NCI-H748 treated with DMSO at 0.1 percent for 48 hours (cell line): ENCODE data around the gene NHS.
"Not testable (repeated sequence)": the region's sequence is repeated elsewhere in the genome, so short reads cannot be mapped to it uniquely, and the experiment has no call there.

Source experiments
- DNase-seq: peaks from one replicate; lab custom pipeline; 2025; lab: John Stamatoyannopoulos, UW

Gene NHS

DNA sequence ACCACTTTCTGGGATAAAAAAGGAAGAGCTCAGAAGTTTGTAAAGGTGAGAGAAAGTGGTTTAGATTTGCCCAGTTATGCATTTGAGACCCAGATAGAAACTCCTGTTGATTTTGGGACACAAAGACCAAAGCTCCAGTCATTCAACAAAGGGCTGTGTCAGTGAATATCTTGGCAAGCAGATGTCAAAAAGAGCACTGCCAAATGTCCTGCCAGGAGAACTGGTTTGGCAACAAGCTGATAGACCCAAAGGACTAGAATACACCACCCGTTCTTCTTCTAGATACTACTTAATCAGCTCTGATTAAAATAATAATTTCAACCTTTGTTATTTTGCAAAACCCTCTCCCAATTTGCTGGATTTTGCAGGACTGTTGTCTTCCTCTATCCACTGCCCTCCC lies 121.4 kb downstream of the NHS start:
- no peak for DNase-seq

- no peak for DNase-seq
Observed at GRCh38 chrX:17497193-17497592, 122.2 kb downstream of the NHS start.

DNA sequence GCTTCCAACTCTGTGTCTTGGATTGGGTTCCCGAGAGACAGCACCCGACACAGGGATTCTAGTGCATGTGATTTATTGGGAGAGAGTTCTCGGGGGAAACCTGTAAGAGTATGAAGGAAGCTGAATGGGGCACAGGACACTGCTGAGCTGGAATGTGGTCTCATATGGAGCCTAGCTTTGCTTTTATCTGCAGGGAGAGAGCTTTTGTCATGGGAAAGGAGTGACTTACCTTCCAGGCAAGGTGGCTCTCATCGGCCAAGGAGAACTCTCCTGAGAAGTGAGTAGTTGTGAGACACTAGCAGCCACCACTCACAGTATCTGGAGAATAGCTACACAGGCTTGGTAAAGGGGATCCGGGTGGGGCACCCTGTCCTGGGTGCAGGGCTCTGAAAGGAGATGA lies 124.5 kb downstream of the NHS start:
- DNase-seq, result no peak

DNA sequence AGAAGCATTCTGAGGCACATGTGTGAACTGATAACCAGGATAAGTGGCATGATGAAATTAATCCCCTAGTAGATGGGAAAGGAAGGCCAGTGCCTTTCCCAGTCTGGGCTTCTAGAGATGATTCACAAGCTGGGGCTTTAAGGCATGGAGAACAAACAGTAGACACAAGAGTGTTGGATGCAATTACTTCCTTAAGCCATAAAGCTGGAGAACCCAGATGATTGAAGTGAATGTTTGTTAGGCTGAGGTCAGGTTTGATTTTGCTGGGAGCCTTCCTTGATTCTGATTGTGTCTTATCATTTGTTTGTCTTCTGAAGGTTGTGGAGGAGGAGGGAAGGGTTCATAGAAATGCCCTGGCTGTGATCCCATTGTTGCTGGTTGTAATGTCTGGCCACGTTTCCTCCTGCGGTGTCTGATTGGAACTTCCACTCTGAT lies 125.2 kb downstream of the NHS start:
- DNase-seq, result no peak

DNA sequence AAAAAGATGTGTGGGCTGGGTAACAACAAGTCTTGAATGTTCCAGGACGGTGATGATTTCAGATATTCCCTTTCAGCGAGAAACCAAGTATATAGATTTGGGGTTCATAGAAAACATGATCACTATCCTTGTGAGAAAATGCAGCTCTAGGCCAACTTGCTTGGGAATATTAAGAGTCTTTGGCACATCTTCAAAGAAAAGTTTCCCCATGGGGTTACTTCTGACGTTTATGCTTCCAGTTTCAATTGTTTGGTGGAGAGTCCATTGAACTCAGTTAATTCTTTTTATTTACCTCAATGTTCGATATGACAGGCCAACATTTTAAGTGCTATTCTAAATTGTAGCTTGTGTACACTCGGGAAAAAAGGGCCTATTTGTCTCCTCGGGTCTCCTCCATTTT lies 126.7 kb downstream of the NHS start:
- no peak for DNase-seq

DNA sequence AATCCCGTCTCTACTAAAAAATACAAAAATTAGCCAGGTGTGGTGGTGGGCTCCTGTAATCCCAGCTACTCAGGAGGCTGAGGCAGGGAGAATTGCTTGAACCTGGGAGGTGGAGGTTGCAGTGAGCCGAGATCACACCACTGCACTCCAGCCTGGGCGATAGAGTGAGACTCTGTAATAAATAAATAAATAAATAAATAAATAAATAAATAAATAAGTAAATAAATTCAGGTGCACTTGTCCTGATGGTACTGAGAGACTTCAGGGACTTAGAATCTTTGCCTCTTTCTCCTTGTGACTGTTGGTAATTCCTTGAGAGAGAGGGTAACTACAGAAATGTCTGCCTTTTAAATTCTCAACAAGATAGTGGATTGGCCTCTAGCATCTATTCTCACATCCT lies 131.4 kb downstream of the NHS start:
- not testable (repeated sequence) for DNase-seq

GRCh38 chrX:17511556-17511955 lies 136.6 kb downstream of the NHS start:
- DNase-seq, result no peak

GRCh38 chrX:17519358-17519757 lies 144.4 kb downstream of the NHS start:
- DNase-seq, result no peak

- no peak for DNase-seq
Observed at GRCh38 chrX:17520016-17520615, 145.1 kb downstream of the NHS start.

DNA sequence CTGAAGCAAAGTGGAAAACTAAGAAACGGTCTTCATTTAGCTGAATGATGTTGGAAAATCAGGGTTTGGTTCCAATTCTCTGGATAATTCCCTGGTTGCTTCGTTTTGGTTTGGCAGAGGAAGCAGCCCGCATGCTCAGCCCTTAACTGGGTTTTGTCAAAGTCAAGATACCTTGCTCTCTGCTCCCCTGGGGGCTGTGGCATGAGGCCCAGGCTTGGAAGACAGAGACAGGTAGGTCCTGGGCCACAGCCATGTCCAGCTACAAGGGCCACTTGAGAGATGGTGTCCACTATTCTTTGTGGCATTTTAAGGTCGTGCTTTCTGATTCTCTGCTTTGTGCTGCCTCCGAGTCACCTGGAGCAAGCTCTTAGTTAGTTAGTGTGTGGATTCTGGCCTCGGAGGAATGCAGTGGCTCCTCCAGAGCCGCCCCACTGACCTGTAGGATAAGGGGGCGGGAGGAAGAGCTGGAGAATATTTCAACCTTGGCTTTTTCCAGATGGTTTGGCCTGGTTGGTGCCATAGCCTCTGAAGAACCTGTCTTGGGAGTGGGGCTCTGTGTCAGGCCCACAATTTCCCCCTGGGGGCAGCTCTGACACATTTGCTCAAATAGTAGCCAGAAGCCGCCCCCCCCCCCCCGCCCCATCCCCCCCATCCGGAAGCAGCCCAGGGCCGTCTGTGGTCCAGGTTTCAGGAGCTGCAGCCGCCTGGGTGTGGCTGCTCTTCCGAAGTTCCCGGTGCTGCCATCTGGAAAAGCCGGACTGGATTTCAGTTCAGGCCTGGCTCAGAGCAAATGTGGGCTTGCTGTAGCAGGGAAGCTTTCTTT lies 147.1 kb downstream of the NHS start:
- DNase-seq, result no peak

GRCh38 chrX:17525266-17525665 lies 150.3 kb downstream of the NHS start:
- no peak for DNase-seq

DNA sequence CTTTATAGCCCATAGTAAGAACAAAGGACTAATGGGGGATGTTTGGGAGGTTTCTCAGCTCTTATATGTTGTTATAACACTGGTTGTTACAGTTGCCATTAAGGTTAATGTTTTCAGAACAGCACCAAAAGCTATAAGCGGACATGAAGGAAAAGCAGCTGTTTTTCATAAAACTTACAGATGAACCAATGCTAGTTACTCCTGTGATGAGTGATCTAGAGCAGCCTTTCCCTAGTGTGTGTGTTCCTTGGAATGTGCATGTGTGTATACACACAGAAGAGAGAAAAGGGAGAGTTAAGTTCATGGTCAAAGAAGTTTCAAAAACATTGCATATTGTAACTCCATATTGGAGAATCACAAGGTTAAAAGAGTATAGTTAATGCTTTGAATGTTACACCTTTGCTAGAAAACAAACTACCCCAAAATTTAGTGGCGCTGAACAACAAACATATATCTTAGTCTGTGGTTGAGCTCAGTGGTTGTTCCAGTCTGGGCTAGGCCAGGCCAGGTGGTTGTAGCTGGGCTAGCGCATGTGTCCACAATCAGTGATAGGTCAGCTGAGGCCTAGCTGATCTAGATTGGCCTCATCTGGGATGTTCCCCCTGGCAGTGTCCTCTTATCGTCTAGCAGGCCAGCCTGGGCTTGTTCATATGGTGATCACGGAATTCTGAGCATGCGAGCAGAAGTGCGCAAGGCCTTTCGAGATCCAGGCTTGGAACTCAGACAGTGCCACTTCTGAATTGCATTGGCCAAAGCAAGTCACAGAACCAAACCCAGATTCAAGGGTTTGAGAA lies 151.0 kb downstream of the NHS start:
- DNase-seq, result no peak

- no peak for DNase-seq
Observed at GRCh38 chrX:17527135-17527701, 152.2 kb downstream of the NHS start.

DNA sequence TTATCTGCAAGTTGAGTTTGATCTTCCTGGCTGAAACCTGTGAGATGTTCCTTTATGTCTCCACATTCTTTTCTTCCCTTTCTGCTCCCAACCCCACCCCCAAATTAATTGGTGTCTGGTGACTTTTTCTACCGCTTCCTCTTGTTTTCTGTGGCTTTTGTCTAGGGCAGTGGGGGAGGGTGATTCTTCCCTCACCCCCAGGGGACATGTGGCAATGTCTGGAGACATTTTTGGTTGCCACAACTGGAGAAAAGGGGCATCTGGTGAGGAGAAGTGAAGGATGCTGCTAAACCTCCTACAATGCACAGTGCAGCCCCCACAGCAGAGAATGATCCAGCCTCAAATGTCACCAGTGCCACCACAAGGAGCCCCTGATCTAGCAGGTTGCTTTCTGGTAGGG lies 152.9 kb downstream of the NHS start:
- DNase-seq, result no peak

DNA sequence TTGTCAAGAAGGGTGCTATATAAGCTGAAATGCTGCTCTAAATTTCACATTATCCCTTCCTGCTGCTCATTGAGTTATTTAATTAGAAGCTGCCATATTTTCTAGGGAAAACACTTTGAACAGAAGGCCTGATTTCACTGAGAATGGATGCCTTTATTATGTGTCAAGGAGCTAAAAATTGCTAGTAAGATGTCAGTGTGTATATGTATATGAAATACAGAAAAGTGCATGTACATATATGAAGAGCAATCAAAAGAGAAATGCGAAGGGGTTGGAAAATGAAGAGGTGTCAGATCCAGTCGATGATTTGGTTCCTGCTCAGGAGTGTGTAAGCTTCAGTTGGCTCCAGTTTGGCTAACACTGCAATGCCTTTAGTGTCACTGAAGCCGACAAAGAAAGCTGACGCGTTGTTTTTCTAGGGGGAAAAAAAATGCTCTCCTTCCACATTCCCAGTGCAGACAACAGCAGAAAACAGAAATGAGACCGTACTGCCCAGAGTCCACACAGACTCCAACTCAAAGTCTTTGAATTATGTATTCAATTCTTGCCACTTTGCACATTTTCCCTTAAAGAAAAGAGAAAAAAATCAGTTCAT lies 154.2 kb downstream of the NHS start:
- no peak for DNase-seq

- DNase-seq, result no peak
Observed at GRCh38 chrX:17531500-17531899, 156.5 kb downstream of the NHS start.

GRCh38 chrX:17535229-17535628 lies 160.2 kb downstream of the NHS start:
- no peak for DNase-seq

GRCh38 chrX:17537723-17538243 lies 162.8 kb downstream of the NHS start:
- DNase-seq, result no peak

DNA sequence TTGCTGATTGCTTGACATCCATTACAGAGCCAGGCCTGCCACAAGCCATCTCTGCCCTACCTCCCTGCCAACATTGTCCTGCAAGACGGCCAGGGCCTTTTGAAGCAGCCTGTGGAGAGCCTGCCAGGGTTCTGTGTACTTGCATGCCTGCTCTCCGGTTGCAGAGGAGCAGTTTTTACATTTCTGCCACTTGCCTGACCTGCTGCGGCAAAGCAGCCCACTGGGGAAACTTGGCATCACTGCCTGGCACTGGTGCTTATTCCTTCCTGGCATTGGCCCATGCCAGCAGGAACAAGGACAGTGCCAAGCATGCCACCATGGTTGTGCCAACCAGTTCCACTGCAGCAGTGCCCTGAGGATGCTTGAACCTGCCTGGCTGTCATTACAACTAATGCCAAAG lies 167.1 kb downstream of the NHS start:
- DNase-seq, result no peak

DNA sequence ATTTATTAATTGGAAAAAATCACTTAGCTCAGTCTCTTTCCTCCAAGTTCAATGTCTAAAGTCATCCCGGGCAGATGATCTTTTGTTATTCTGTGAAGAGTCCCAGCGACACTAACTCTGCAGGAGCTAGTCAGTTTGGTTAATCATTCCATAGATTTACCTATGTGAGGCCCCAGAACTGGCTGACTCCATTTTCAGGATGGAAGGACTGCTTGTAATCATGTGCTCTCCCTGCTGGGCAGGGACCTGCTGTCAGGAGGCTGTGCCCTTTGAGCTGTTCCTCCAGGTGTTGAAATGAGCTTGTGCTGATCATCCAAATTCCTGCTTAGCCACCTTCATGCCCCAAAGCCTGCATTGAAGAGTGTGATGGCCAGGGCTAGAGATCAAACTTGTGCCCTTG lies 169.8 kb downstream of the NHS start:
- no peak for DNase-seq

DNA sequence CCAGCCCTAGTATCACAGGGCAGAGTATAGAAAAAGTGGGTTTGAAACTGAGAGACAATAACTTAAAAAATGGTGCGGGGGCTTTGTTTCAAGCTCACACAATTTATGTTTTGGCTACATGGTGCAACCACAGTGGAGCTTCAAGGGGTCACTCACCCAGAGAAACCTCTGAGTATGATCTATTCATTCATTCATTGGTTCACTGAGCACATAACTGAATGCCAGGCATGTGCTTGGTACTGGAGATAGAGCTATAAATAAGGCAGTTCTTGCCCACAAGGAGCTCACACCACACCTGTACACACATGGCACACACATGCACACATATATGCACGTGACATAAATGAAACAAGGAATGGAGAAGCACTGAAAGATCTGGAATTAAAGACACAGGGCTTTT lies 171.4 kb downstream of the NHS start:
- no peak for DNase-seq

- peak; percentile 25 for DNase-seq
Observed at GRCh38 chrX:17547658-17548057, 172.7 kb downstream of the NHS start.
